Ramos (cell line): ENCODE data around the gene NKD2.
"Not testable (repeated sequence)": the region's sequence is repeated elsewhere in the genome, so short reads cannot be mapped to it uniquely, and the experiment has no call there.

Source experiments
- in situ Hi-C: fragments of 300-500 bp; cut with MboI; formaldehyde crosslinking; loops from one replicate; pipeline ENCODE4 v1.14.3; 2022; ENCODE audit warnings: low sequenced_read_pairs; ENCODE audit not compliant: unreplicated experiment

NKD2 gene

DNA sequence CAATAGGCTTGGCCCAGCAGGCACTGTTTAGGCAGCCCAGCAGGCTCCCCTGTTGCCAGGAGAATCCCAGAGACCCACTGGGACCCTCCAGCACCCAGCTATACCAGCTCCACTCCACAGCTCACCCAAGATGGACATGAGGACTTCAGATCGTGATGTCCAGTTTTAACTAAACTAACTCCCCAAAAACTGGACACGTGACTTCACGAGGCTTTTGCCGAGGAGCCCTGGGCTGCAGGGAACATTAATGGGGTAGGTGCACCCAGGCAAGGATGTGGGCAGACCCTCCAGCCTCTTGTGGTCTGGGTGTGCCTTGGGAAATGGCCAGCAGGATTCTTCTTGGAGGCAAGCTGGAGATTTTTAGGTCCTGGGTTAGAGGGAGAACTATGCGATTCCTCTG lies 8.9 kb upstream of the NKD2 start:
- in situ Hi-C loops: no loop called here

DNA sequence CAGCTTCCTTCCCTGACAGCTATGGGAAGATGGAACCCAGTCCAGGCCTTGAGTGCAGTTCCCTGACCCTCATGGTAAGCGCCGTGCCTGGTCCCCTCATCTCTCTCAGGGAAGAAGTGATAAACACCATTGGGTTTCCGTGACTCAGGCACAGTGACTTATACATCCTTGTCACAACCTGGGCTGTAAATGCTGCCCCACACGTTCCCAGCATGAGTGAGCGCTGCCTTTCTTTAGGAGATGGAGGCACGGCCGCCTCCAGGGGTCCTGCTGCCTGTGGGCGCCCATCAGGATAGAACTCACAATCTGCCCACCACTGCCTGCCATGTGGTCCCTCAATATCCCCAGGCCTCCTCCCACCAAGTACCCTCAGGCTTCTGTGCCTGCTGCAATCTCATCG lies 8.3 kb upstream of the NKD2 start:
- in situ Hi-C loops: no loop called here

DNA sequence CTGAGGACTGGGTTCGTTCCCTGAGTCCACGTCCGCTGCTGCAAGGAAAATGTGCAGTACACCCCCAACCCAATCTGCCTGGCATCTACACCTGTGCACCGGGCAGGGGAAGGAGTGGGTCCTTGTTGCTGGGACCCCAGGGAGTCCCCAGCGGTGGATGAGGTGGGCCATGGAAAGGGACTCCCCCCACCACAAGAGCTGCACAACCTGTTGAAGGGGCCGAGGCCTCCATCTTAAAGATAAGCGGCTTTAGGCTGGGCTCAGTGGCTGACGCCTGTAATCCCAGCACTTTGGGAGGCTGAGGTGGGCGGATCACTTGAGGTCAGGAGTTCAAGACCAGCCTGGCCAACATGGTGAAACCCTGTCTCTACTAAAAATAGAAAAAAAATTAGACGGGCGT lies 7.8 kb upstream of the NKD2 start:
- in situ Hi-C loops: not testable (repeated sequence)

DNA sequence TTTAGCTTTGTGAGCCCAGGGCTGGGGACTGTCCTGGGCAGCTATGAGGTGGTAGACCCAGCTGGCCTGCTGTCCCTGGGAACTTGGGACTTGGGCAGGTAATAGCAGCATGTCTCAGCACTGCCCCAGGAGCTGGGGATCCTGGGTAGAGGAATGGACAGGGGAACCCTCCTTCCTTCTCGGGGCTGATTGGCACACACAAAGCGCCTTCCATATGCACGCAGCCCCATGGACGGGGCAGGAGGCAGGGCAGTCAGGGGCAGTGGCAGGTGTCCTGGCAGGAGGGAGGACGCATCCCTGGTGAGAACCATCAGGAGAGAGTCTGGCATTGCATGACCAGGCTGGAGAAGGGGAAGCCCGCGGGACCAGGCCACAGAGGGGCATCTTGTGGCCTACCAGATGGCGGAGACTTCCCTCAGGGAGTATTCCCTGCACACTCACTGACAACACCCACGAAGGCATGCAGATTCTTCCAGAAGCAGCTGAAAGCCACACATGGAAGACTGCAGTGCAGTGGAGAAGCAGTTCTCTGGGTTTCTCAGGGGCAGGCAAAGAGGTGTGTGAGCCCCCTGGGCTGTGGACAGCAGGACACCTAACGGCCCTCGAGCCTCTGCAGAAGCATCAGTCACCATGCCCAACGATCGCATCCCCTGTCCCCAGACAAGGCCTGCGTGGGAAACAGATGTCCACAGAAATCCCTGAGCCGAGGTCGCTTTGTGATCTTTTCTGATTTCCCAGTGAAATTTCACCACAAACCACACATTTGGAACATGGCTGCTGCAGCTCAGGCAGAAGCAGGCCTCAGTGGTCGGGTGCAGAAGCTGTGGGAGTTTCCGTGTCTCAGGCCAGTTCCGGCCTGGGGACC lies 7.0 kb upstream of the NKD2 start:
- in situ Hi-C loops: no loop called here

DNA sequence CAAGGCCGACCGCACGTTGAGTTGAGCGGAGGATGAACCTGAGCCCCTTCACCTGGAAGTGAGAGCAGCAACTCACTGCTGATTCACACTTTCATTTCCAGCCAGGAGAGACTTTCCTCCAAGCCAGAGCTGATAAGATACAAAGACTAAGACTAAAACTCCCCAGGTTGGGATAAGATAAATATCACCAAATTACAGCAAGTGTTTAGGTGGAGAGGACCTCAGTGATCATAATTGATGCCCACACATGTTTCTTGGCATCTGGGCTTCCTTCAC lies 6.4 kb upstream of the NKD2 start:
- in situ Hi-C loops: no loop called here

DNA sequence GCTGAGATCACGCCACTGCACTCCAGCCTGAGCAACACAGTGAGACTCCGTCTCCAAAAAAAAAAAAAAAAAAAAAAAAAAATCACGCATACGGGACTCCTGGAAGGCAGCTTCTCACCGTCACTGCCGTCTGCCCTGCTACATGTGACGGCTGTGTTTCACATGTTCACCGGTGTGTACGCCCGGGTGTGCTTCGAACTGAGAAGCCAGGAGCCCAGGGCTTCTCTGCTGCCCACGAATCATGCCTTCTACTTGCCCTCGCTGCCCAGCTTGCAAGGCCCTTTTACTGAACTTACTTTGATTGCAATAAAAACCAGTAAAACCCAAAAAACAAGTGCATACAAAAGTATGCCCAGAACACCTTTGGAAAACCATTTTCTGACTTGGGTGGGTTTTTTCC lies 5.8 kb upstream of the NKD2 start:
- in situ Hi-C loops: no loop called here

DNA sequence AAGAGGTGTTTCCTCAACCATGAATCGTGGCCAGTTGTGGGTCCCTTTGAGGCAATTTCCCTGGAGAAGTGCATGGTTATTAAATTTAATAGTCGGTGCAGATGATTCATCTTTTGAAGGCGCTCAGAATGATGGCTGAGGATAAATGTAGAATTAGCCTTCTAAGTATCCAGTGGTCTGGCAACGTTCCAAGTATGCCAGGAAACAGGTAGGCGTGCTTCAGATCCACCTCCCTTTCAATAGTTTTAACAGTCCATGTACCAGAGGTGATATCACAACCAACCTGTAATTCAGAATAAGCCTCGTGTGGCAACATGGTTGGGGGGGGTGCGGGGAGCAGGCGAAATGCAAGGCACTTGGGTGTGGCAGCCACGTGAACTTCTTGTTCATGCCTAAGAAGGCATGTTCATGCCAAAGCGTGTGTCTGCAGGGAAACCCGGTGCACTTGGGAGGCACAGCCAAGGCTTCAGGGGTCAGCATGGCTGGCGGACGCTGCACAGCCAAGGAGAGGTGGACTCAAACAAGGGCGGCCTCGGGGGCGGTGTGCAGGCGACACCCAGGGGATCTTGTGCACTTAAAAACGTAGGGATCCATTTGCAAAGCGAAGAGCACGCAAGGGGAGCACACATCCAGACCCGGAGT lies 5.2 kb upstream of the NKD2 start:
- in situ Hi-C loops: no loop called here

DNA sequence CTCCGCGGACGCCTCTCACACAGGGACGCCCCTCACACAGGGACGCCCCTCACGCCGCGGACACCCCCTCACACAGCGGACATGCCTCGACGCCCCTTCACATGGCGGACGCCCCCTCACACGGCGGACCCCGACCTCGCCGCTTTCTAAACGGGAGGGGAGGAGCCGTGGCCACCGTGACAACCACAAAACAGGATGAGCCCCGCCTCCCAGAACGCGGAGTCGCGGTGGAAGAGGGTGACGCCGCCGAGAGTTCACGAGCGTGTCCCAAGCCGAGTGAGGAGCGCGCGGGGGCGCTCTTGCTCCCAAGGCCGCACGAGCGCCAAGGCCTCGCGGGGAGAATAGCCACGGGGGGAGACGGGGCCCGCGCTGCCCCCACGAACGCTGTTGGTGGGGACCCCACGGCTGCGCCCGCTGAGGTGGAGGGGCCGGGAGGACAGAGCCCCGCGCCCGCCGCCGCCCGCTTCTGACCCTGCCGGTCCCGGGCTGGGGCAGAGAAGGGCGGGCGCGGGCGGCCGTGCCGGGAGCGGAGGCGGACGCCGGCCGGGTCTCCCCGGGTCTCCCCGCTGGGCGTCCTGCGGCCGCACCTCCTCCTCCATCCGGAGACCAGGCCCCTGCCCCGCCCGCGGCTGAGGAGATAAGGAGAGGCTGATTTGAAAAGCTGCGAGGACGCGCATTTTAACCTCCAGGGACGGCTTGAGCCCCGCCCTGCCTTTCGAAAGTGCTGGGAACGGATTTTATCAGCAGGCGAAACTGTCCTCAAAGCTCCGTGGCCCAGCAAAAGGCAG lies 3.9 kb upstream of the NKD2 start:
- in situ Hi-C loops: no loop called here

DNA sequence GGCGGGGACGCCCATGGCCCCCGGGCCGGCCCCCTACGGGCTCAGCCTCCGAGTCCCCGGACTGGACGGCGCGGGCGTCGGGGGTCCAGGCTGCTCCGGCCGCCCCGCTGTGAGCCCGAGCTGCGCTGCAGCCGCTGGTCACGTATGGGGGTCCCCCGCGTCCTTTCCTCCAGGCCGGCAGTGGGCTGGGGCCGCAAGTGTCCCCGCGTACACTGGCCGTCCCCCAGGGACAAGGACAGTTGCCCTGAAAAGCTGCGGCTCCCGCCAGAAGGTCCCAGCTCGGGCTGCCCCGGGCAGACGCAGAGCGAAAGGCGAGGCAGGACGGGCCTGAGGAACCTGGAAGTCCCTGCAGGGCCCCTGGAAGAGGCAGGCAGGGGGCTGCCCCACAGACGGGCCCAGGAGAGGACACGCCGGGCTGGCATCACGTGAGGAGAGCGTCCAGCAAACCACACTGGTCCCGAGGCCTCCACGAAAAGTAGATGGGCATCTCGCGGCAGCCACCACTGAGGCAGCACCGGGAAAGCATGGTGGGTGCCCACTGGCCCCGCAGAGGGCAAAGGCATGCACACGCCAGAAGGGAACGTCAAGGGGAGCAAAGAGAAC lies 3.3 kb upstream of the NKD2 start:
- in situ Hi-C loops: no loop called here

DNA sequence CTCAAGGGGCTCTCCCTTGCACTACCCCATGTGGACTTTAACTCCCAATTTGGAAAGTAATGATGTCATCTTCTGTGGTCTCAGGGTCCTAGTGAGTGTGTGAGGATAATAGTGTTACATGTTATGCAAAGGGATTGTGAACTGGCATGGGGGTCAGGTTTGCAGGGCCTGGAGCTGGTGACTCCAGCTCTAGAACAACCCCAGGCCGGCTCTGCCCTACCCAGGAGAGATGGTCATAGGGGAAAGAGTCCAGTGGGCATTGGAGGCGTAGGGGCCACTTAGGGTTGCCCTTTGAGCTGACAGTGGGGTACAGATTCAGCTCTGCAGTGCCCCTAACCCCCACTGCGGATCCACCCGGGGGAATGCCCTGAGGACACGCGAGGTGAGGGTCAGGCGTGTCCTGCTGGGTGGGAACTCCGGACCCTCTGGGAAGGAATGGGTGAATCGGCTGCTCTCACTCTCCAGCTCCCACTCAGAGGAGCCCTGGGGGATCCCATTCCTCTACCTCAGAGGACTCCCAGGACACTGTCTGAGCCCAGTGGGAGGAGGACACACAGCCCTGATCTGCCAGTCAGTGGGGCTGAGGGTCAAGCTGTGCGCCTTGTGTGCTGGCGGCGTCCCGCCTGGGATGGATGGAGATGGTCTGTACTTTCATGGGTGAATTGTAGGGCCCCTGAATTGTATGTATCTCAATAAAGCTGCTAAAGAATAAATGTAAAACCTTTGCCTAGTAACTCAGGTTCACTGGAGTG lies 2.5 kb upstream of the NKD2 start:
- in situ Hi-C loops: no loop called here

DNA sequence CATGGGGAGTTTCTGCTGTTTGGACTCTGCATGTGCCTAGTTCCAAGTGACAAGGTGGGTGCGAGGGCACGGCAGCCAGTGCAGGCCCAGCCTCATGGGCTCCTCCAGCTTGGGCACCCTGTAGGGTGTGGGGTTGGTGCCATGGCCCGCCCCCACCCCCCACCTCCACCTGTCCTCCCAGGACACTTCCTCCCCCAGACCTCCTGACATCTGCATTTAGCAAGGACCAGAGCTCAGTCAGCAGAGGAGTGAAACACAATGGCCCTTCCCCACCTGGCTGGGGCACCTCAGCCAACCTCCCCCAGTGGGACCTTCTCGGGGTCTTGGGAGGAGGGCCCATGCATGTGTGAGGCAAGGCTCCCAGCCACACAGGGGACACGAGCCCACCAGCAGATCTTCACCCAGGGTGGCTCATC lies 1.9 kb upstream of the NKD2 start:
- in situ Hi-C loops: no loop called here

DNA sequence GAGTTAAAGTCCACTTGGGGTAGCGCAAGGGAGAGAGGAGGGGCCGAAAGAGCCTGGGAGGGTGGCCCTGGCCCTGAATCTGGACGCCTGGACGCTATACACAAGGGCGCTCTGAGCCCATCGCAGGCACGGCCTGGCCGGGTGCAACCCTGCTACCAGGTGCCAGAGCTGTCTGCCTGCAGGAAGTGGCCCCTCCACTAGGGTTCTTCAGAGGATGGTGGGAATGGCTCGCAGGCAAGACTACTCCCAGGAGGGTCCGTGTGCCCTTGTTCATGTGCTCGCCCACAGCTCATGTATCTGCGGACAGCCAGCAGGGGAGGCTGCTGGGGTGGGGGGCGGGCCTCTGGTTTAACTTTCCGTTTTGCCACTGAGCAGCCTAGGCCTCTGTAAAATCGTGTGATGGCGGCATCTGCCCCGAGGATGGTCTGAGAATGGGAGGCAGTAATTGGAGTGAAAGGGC lies 1.4 kb upstream of the NKD2 start:
- in situ Hi-C loops: no loop called here

DNA sequence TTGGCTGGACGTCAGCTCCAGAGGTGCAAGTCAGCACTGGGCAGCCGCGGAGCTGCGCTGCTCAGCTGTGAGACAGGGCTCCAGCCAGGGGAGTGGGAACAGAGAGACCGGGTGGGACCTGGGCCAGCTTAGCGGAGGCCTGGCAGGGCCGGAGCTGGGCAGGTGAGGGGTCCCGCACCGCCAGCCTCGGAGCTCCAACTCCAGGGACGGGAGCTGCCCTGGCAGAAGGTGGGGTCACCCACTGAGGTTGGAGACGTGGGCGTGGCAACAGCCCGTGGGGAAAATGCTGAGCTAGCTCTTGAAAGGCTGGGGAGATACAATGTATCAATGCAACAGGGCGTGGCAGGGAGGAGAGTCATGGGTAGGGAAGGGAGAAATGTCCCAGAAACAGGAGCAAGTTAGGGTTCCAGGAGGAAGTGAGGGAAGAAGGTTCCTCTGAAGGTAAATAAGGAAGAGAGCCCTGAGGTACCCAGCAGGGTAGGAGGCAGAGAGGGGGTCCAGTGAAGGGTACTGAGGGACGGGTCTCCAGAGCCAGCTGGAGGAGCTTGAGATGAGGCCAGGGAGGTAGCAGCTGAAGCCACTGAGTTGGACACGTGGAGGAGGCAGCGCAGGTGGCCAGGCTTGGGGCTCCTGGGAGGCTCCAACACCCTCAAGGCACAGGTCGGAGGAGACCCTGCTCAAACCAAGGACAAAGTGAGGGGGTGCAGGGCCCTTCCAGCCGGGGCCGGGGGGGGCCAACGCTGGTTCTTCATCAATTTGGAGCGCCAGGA lies 736 bp upstream of the NKD2 start:
- in situ Hi-C loops: no loop called here

DNA sequence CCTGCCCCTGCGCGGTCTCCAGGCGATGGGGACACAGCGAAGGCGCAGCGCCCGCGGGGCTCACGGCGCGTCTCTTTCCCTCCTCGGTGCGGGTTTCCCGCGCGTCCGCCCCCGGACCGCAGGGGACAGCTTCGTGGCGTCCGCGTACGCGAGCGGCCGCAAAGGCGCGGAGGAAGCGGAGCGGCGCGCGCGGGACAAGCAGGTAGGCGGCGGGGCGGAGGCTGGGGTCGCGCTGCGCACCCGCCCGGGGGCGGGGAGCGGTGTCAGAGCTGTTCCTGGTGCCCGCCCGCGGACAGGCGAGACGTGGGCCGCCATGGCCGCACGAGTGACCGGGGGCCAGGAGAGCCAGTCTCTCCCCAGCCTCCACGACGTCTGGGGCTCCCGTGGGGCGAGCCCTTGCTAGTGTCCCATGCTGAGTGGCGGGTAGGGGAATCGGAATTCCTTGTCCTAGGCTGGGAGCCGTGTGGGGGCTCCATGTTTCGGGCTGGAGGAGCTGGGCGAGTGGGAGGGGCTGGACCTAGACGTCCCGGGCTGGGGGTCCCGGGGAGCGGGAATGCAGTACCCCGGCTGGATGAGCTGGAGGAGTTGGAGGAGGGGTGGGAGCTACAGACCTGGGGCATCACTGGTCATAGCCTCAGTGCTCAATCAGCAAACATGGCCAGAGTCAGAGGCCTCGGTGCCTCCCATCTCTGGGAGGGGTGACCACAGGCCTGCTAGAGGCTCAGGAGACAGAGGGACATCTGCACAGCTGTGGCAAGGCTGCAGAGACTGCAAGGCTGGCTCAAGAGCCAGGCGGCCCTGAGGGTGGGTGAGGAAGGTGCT lies 968 bp downstream of the NKD2 start:
- in situ Hi-C loops: no loop called here

DNA sequence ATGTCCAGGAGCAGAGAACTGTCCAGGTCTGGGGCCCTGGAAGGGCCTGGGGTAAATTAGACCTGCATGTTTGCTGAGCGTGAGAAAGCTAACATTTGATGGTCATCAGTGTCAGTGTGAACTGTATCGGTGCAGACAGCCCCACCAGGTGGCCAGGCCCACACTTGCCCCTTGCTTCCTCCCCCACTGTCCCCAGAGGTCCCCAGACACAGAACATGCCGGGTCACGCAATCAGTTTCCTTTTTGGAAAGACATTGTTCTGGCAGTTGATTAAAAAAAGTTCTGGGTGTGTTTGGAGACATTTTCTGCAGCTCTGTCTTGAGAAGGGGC lies 1.5 kb downstream of the NKD2 start:
- in situ Hi-C loops: no loop called here

DNA sequence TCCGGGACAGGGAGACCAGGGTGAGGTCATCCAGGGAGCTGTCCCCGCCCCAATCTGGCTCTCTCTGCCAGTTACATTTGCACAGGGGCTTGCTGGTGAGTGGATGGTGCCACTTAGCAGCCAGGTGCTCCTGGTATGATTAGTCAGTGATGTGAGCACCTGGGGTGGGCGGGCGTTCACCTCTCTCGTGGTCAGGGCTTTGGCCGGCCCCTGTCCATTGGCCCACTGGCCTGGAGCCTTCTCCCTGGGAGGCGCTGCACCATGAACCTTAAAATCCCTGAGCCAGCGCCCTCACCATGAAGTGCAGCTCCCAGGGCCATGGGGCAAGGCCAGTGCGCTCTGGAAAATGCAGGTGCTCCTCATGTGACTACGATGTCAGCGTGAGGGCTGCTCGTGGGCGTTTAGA lies 2.0 kb downstream of the NKD2 start:
- in situ Hi-C loops: no loop called here

DNA sequence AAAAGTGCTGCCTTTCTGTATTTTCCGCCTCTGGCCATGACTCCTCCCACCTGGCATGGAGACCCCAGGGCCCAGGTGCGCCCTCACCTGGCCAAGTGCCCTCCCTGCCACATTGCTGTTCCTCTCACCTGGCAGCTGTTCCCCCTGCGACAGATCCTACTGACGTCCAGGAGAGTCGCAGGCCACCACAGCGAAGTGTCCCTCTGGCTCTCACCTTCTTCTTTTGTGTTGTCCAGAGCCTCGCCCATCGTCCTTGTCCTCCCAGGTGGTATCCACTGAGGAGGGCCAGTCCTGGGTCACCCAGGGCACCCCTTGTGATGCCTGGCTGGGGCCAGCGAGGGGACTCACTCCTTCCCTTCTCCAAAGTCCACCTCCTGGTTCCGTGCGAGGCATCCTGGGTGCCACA lies 2.6 kb downstream of the NKD2 start:
- in situ Hi-C loops: no loop called here

DNA sequence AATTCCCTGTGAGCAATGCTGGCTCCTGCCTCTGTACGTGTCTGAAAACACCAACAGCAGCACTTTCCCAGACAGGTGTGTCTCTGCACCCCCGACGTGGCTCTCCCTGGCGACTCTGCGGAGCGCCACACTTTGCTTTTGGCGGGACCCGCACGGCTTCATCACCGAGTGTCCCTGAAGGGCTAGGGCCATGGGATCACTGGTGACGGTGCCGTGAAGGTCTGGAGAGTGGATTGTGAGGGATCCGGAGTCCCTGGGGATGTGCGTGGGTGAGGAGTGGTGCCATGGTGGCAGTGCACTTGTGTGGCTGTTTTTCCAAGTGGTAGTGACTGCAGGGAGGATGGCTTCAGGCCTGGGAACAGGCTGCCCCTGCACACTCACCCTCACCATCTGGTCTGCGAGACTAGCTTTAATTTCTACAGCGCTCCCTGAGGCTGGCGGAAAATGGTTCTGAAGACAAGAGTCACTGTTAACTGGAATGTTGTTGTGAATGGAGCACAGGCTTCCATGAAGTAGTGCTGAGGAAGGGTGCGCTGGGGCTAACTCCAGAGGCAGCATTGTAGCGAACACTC lies 3.2 kb downstream of the NKD2 start:
- in situ Hi-C loops: no loop called here
